ENCODE data around the gene MLEC. TPM values are rescaled to one million over a fixed set of nuclear protein-coding genes. Genes with fewer than 3 reads are reported as not detected.
A peak's percentile ranks its signal among the peaks of the same experiment; 100 is the strongest.

The MLEC gene
- total and polyA plus RNA-seq, 9 of the 15 experiments (the other 6 are each of a cell fraction or from before 2014, with no cell fraction given): 18.5 to 108 (median 57.8) TPM

DNA sequence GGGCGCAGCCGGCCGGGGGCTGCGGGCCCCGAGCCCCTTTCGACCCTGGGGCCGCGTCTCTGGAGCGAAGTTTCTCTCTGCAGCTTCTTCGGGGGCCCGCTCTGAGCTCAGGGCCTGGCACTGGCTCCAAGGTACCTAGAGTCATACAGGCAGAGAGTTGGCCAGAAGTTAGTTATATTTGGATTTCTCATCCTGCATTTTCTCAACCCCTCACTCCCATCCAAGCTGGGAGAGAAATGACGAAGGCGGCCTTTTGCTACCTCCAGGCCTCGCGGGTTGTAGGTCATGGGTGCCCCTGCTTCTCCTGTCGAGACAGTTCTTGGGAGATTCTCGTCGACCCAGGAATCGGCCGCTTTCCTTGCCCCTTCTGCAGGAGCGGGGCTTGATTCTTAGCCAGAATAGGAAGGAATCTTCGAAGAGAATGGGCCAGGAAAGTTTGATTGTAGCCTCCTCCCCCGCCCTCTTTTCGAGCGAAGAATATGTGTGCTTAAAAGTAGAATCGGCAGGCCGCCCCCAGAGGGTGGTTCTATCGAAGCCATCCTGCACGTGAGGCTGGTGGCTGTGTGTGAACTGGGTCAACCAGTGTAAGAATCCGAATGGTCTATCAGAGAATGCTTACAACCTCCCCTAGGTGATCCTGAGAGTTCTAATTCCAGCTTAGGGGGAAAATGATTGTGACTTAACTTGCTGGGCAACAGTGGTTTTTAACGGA lies 785 bp downstream of the MLEC start (continued):
- no peak for TF ChIP-seq MYC (IDR thresholded peaks at IDR 0.05; ENCODE audit: low read depth, low read length)
- no peak for TF ChIP-seq MYC (CRISPR knock-in tag; IDR thresholded peaks at IDR 0.05; ENCODE audit: borderline replicate concordance, low read depth)
- TF ChIP-seq, protein P1, sequence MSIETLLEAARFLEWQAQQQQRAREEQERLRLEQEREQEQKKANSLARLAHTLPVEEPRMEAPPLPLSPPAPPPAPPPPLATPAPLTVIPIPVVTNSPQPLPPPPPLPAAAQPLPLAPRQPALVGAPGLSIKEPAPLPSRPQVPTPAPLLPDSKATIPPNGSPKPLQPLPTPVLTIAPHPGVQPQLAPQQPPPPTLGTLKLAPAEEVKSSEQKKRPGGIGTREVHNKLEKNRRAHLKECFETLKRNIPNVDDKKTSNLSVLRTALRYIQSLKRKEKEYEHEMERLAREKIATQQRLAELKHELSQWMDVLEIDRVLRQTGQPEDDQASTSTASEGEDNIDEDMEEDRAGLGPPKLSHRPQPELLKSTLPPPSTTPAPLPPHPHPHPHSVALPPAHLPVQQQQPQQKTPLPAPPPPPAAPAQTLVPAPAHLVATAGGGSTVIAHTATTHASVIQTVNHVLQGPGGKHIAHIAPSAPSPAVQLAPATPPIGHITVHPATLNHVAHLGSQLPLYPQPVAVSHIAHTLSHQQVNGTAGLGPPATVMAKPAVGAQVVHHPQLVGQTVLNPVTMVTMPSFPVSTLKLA (conservative IDR thresholded peaks at IDR 0.05): no peak
- TF ChIP-seq, protein P2, sequence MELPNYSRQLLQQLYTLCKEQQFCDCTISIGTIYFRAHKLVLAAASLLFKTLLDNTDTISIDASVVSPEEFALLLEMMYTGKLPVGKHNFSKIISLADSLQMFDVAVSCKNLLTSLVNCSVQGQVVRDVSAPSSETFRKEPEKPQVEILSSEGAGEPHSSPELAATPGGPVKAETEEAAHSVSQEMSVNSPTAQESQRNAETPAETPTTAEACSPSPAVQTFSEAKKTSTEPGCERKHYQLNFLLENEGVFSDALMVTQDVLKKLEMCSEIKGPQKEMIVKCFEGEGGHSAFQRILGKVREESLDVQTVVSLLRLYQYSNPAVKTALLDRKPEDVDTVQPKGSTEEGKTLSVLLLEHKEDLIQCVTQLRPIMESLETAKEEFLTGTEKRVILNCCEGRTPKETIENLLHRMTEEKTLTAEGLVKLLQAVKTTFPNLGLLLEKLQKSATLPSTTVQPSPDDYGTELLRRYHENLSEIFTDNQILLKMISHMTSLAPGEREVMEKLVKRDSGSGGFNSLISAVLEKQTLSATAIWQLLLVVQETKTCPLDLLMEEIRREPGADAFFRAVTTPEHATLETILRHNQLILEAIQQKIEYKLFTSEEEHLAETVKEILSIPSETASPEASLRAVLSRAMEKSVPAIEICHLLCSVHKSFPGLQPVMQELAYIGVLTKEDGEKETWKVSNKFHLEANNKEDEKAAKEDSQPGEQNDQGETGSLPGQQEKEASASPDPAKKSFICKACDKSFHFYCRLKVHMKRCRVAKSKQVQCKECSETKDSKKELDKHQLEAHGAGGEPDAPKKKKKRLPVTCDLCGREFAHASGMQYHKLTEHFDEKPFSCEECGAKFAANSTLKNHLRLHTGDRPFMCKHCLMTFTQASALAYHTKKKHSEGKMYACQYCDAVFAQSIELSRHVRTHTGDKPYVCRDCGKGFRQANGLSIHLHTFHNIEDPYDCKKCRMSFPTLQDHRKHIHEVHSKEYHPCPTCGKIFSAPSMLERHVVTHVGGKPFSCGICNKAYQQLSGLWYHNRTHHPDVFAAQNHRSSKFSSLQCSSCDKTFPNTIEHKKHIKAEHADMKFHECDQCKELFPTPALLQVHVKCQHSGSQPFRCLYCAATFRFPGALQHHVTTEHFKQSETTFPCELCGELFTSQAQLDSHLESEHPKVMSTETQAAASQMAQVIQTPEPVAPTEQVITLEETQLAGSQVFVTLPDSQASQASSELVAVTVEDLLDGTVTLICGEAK (IDR thresholded peaks at IDR 0.05): no peak
- TF ChIP-seq, protein P2 (CRISPR knock-in tag; IDR thresholded peaks at IDR 0.05): no peak
- TF ChIP-seq ZNF830 (CRISPR knock-in tag; IDR thresholded peaks at IDR 0.05): no peak
- TF ChIP-seq GABPB2 (CRISPR knock-in tag; conservative IDR thresholded peaks at IDR 0.05): no peak
- TF ChIP-seq SMAD2 (IDR thresholded peaks at IDR 0.05; ENCODE audit: low read depth, low read length): no peak
- TF ChIP-seq GATAD2A (IDR thresholded peaks at IDR 0.05): no peak
- TF ChIP-seq, protein P3, sequence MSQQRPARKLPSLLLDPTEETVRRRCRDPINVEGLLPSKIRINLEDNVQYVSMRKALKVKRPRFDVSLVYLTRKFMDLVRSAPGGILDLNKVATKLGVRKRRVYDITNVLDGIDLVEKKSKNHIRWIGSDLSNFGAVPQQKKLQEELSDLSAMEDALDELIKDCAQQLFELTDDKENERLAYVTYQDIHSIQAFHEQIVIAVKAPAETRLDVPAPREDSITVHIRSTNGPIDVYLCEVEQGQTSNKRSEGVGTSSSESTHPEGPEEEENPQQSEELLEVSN (IDR thresholded peaks at IDR 0.05; ENCODE audit: borderline replicate concordance in 1 of 2, extremely low read depth in 1 of 2, insufficient read depth in 1 of 2, insufficient read length in 1 of 2, low read depth in 1 of 2, low read length in 1 of 2, poor library complexity in 1 of 2, severe bottlenecking in 1 of 2): peak in 1 of 2 experiments; percentile 45
- TF ChIP-seq RFX1 (IDR thresholded peaks at IDR 0.05): no peak
- no peak for TF ChIP-seq ZNF584 (CRISPR knock-in tag; IDR thresholded peaks at IDR 0.05; ENCODE audit: low read depth)
- TF ChIP-seq, protein P4, sequence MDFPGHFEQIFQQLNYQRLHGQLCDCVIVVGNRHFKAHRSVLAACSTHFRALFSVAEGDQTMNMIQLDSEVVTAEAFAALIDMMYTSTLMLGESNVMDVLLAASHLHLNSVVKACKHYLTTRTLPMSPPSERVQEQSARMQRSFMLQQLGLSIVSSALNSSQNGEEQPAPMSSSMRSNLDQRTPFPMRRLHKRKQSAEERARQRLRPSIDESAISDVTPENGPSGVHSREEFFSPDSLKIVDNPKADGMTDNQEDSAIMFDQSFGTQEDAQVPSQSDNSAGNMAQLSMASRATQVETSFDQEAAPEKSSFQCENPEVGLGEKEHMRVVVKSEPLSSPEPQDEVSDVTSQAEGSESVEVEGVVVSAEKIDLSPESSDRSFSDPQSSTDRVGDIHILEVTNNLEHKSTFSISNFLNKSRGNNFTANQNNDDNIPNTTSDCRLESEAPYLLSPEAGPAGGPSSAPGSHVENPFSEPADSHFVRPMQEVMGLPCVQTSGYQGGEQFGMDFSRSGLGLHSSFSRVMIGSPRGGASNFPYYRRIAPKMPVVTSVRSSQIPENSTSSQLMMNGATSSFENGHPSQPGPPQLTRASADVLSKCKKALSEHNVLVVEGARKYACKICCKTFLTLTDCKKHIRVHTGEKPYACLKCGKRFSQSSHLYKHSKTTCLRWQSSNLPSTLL (IDR thresholded peaks at IDR 0.05): no peak
- TF ChIP-seq NBN (IDR thresholded peaks at IDR 0.05; ENCODE audit: low read depth): no peak
